Trophoblast cell (in vitro differentiated cells and primary cell): Measurements from ENCODE around the gene ZBTB20.

Source experiments
- DNase-seq, 2 donors: peaks; one replicate each; pipeline ENCODE4 v3.0.0-alpha.2; 2016
- H2AFZ ChIP-seq: 2 replicates; pipeline ENCODE4 v1.6.1; 2013; ENCODE audit warnings: low read length, moderate library complexity, mild to moderate bottlenecking; ENCODE audit not compliant: insufficient read depth, poor library complexity
- H2AK5ac ChIP-seq: 2 replicates; pipeline ENCODE4 v1.6.1; 2013; ENCODE audit warnings: mild to moderate bottlenecking, low read length
- H2BK120ac ChIP-seq: 2 replicates; pipeline ENCODE4 v1.6.1; 2013; ENCODE audit warnings: low read length, mild to moderate bottlenecking, moderate library complexity; ENCODE audit not compliant: insufficient read depth, poor library complexity
- H2BK12ac ChIP-seq: 2 replicates; pipeline ENCODE4 v1.6.1; 2013; ENCODE audit warnings: mild to moderate bottlenecking, low read length, moderate library complexity
- H2BK5ac ChIP-seq: 2 replicates; pipeline ENCODE4 v1.6.1; 2013; ENCODE audit warnings: low read length, low read depth, moderate library complexity, mild to moderate bottlenecking; ENCODE audit not compliant: poor library complexity
- H3K14ac ChIP-seq: 2 replicates; pipeline ENCODE4 v1.6.1; 2013; ENCODE audit warnings: mild to moderate bottlenecking, low read length
- H3K18ac ChIP-seq: 2 replicates; pipeline ENCODE4 v1.6.1; 2013; ENCODE audit warnings: mild to moderate bottlenecking, low read length
- H3K23ac ChIP-seq: 2 replicates; pipeline ENCODE4 v1.6.1; 2013; ENCODE audit warnings: low read length
- H3K27ac ChIP-seq: 2 replicates; pipeline ENCODE4 v1.5.1; 2013; ENCODE audit warnings: low read depth, mild to moderate bottlenecking, inconsistent platforms, low read length, moderate library complexity
- H3K27me3 ChIP-seq: 2 replicates; pipeline ENCODE4 v1.6.1; 2013; ENCODE audit warnings: inconsistent platforms, mild to moderate bottlenecking, low read length, moderate library complexity; ENCODE audit not compliant: insufficient read depth
- H3K36me3 ChIP-seq, 2 experiments: 1 replicate in 1 of 2; 2 replicates in 1 of 2; pipeline ENCODE4 v1.6.1; 2013; ENCODE audit warnings: low read length in 2 of 2, mild to moderate bottlenecking in 2 of 2, moderate library complexity in 1 of 2; ENCODE audit not compliant: insufficient read depth in 2 of 2, control insufficient read depth in 1 of 2
- H3K4ac ChIP-seq: 2 replicates; pipeline ENCODE4 v1.6.1; 2013; ENCODE audit warnings: low read depth, mild to moderate bottlenecking, low read length, moderate library complexity
- H3K4me1 ChIP-seq, 2 experiments: 1 replicate in 1 of 2; 2 replicates in 1 of 2; pipeline ENCODE4 v1.6.1; 2013; ENCODE audit warnings: low read length in 2 of 2, mild to moderate bottlenecking in 2 of 2, moderate library complexity in 1 of 2; ENCODE audit not compliant: insufficient read depth in 2 of 2, control insufficient read depth in 1 of 2
- H3K4me2 ChIP-seq: 2 replicates; pipeline ENCODE4 v1.6.1; 2013; ENCODE audit warnings: inconsistent platforms, mild to moderate bottlenecking, low read length, moderate library complexity
- H3K4me3 ChIP-seq: 2 replicates; pipeline ENCODE4 v1.5.1; 2013; ENCODE audit warnings: mild to moderate bottlenecking, low read depth, low read length, inconsistent platforms
- H3K79me1 ChIP-seq: one replicate; pipeline ENCODE4 v1.6.1; 2013; ENCODE audit warnings: low read length
- H3K79me2 ChIP-seq: 2 replicates; pipeline ENCODE4 v1.6.1; 2013; ENCODE audit warnings: low read length, mild to moderate bottlenecking; ENCODE audit not compliant: control insufficient read depth, insufficient read depth, poor library complexity
- H3K9ac ChIP-seq: 2 replicates; pipeline ENCODE4 v1.6.1; 2013; ENCODE audit warnings: mild to moderate bottlenecking, low read length
- H3K9me3 ChIP-seq: 2 replicates; pipeline ENCODE4 v1.6.1; 2013; ENCODE audit warnings: low read depth, mild to moderate bottlenecking, control low read depth, inconsistent platforms, low read length; ENCODE audit not compliant: insufficient read depth
- H4K12ac ChIP-seq: 2 replicates; pipeline ENCODE4 v1.6.1; 2013; ENCODE audit warnings: low read depth, mild to moderate bottlenecking, low read length, moderate library complexity
- H4K8ac ChIP-seq: 2 replicates; pipeline ENCODE4 v1.6.1; 2013; ENCODE audit warnings: low read depth, mild to moderate bottlenecking, low read length, moderate library complexity
- H4K91ac ChIP-seq: one replicate; pipeline ENCODE4 v1.6.1; 2013; ENCODE audit warnings: low read depth, mild to moderate bottlenecking, low read length, moderate library complexity
- WGBS: extraction: QIAGEN DNeasy Blood & Tissue Kit; methylation state at CpG from one replicate; pipeline ENCODE4 v1.1.7; 2013; ENCODE audit warnings: missing lambda C conversion rate; ENCODE audit not compliant: insufficient read length, insufficient coverage; ENCODE audit errors: extremely low coverage; 5-methylcytosine and 5-hydroxymethylcytosine counted together

The ZBTB20 gene

GRCh38 chr3:114453361-114453780 lies 693.7 kb downstream of the ZBTB20 start:
- Histone ChIP-seq H3K36me3 (no peaks in the 10 kb centered on the region), H3K18ac (no peak overlapping the region), H2AFZ (no peak overlapping the region), H4K8ac (no peak overlapping the region), H4K91ac (no peak overlapping the region), H3K4ac (no peak overlapping the region), H2BK120ac (no peak overlapping the region), H3K4me2 (no peak overlapping the region), H2BK5ac (no peak overlapping the region), H3K23ac (no peak overlapping the region), H3K4me1 (no peaks in the 10 kb centered on the region), H2AK5ac (no peak overlapping the region), H3K27me3 (no peaks in the 10 kb centered on the region), H3K4me3 (no peak overlapping the region), H3K27ac (no peak overlapping the region), H3K9me3 (no peaks in the 10 kb centered on the region), H3K79me2 (no peaks in the 10 kb centered on the region), H3K14ac (no peak overlapping the region), H4K12ac (no peak overlapping the region), H2BK12ac (no peak overlapping the region), H3K9ac (no peak overlapping the region), H3K79me1 (no peaks in the 10 kb centered on the region)
- WGBS = no CpG with 5 or more reads among the region's 2 CpGs
- no peak for DNase-seq

- Histone ChIP-seq H2AK5ac (no peak overlapping the region), H3K36me3 (no peaks in the 10 kb centered on the region), H2BK120ac (no peak overlapping the region), H3K27me3 (no peaks in the 10 kb centered on the region), H3K18ac (no peak overlapping the region), H2BK12ac (no peak overlapping the region), H3K4me1 (no peaks in the 10 kb centered on the region), H4K12ac (no peak overlapping the region), H3K9me3 (no peaks in the 10 kb centered on the region), H3K23ac (no peak overlapping the region), H3K4me2 (no peak overlapping the region), H2AFZ (no peak overlapping the region), H4K8ac (no peak overlapping the region), H3K79me1 (no peaks in the 10 kb centered on the region), H3K4me3 (no peak overlapping the region), H2BK5ac (no peak overlapping the region), H3K14ac (no peak overlapping the region), H4K91ac (no peak overlapping the region), H3K9ac (no peak overlapping the region), H3K79me2 (no peaks in the 10 kb centered on the region), H3K27ac (no peak overlapping the region), H3K4ac (no peak overlapping the region)
- WGBS = no CpG with 5 or more reads among the region's 2 CpGs
- DNase-seq = no peak
Observed at GRCh38 chr3:114452937-114453336, 694.2 kb downstream of the ZBTB20 start.

GRCh38 chr3:114452256-114452655 lies 694.8 kb downstream of the ZBTB20 start:
- H2BK5ac ChIP-seq = no peak overlapping the region
- H2BK12ac ChIP-seq = no peak overlapping the region
- no peak overlapping the region for H3K18ac ChIP-seq
- no peaks in the 10 kb centered on the region for H3K79me1 ChIP-seq
- no peak overlapping the region for H2BK120ac ChIP-seq
- H3K9ac ChIP-seq = no peak overlapping the region
- no peak overlapping the region for H3K14ac ChIP-seq
- no peak overlapping the region for H3K23ac ChIP-seq
- no peaks in the 10 kb centered on the region for H3K27me3 ChIP-seq
- H3K4me2 ChIP-seq = no peak overlapping the region
- no CpG with 5 or more reads among the region's 1 CpG for WGBS
- DNase-seq = no peak
- no peaks in the 10 kb centered on the region for H3K79me2 ChIP-seq
- no peaks in the 10 kb centered on the region for H3K36me3 ChIP-seq
- H3K9me3 ChIP-seq = no peaks in the 10 kb centered on the region
- no peaks in the 10 kb centered on the region for H3K4me1 ChIP-seq
- H3K27ac ChIP-seq = no peak overlapping the region
- H4K12ac ChIP-seq = no peak overlapping the region
- H2AK5ac ChIP-seq = no peak overlapping the region
- no peak overlapping the region for H4K8ac ChIP-seq
- no peak overlapping the region for H2AFZ ChIP-seq
- no peak overlapping the region for H3K4ac ChIP-seq
- no peak overlapping the region for H4K91ac ChIP-seq
- no peak overlapping the region for H3K4me3 ChIP-seq

GRCh38 chr3:114451561-114452018 lies 695.5 kb downstream of the ZBTB20 start:
- Histone ChIP-seq H2BK120ac (no peak overlapping the region), H3K4me3 (no peak overlapping the region), H3K14ac (no peak overlapping the region), H3K4me1 (no peaks in the 10 kb centered on the region), H3K4ac (no peak overlapping the region), H3K18ac (no peak overlapping the region), H3K27ac (no peak overlapping the region), H3K4me2 (no peak overlapping the region), H2AK5ac (no peak overlapping the region), H2BK12ac (no peak overlapping the region), H4K12ac (no peak overlapping the region), H3K79me1 (no peaks in the 10 kb centered on the region), H3K79me2 (no peaks in the 10 kb centered on the region), H3K23ac (no peak overlapping the region), H3K9ac (no peak overlapping the region), H2BK5ac (no peak overlapping the region), H2AFZ (no peak overlapping the region), H4K91ac (no peak overlapping the region), H3K27me3 (no peaks in the 10 kb centered on the region), H3K36me3 (no peaks in the 10 kb centered on the region), H3K9me3 (no peaks in the 10 kb centered on the region), H4K8ac (no peak overlapping the region)
- no peak for DNase-seq
- no CpG with 5 or more reads among the region's 10 CpGs for whole genome bisulfite sequencing
